ENCODE data around the gene SP8. TPM values are rescaled to one million over a fixed set of nuclear protein-coding genes. Genes with fewer than 3 reads are reported as not detected.

SP8 gene
- total RNA-seq, result not detected

GRCh38 chr7:20786779-20787659 is at the start of gene SP8:
Gene SP8, minus strand, starts transcription at chr7:20786886. Its CDS starts 88 bp downstream, at chr7:20786798.

Other genes starting within 250 kb of the SP8 start
- not detected for gene ABCB5, start 171.2 kb downstream of the SP8 start, total RNA-seq

Data from activated naive CD4-positive, alpha-beta T cell treated with anti-CD3 and anti-CD28 coated beads, Interleukin-2, amount 10 ng/mL, durations not matched to agents 5 hours and 36 hours (primary cell).